Memory B cell (primary cell): ENCODE results near the gene GSE1.
A peak's percentile ranks its signal among the peaks of the same experiment; 100 is the strongest.

Experiments
- ATAC-seq: fragments of 150-1000 bp; cut with Tn5 transposase; 2 replicates; pipeline ENCODE4 v1.10.0; 2021; ENCODE audit warnings: low read depth, mild to moderate bottlenecking, moderate library complexity
- DNase-seq, 2 donors: peaks; one replicate each; pipeline ENCODE4 v3.0.0; 2022; ENCODE audit warnings: low spot score in 2 of 2
- H3K27ac Mint-ChIP-seq: one replicate; pipeline ENCODE4 v1.8.0; 2022; ENCODE audit warnings: mild to moderate bottlenecking, moderate library complexity, mixed read lengths
- H3K27me3 Mint-ChIP-seq: one replicate; pipeline ENCODE4 v1.8.0; 2022; ENCODE audit warnings: mixed read lengths
- H3K36me3 Mint-ChIP-seq: one replicate; pipeline ENCODE4 v1.8.0; 2022; ENCODE audit warnings: mild to moderate bottlenecking, mixed read lengths
- H3K4me1 Mint-ChIP-seq: one replicate; pipeline ENCODE4 v1.8.0; 2022; ENCODE audit warnings: mixed read lengths
- H3K4me3 Mint-ChIP-seq: one replicate; pipeline ENCODE4 v1.8.0; 2022; ENCODE audit warnings: mild to moderate bottlenecking, moderate library complexity, mixed read lengths
- H3K9me3 Mint-ChIP-seq: one replicate; pipeline ENCODE4 v1.8.0; 2022; ENCODE audit warnings: mixed read lengths

Gene GSE1

DNA sequence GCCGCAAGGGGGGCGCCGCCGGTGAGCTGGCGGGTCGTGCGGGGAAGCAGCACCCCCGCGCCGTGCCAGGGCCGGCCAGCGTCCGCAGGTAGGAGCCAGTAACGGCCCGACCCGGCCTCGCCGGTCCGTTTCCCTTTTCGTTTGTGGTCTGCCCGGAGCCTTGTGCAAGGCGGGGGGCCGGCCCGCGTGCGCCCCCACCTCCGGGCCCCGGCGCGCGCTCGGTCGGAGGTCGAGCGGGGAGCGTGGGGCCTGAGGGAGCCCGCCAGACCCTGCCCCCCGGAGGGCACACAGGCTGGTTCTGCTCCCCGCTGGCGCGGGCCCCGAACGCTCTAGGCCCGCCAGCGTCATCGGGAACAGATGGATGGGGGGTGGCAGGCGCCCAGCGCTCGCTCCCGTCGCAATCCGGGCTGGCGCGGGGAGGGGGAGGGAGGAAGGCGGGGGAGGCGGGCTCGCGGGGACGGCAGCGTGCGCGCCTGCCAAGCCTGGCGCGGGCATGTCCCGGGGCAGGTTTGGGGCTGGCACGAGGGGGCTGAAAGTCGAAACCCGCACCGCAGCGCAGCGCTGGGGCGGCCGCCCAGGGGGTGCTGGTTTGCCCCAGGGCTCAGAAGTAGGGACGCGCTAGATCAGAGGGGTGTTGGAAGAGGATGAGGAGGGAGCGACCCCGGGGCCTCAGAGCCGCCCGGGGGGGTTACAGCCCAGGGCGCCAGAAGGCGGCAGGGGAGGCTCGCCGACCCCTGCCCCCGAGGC is 1.5 kb upstream of the GSE1 start:
- DNase-seq (peak; percentile 46 to 63), ATAC-seq (peak; percentile 10)

DNA sequence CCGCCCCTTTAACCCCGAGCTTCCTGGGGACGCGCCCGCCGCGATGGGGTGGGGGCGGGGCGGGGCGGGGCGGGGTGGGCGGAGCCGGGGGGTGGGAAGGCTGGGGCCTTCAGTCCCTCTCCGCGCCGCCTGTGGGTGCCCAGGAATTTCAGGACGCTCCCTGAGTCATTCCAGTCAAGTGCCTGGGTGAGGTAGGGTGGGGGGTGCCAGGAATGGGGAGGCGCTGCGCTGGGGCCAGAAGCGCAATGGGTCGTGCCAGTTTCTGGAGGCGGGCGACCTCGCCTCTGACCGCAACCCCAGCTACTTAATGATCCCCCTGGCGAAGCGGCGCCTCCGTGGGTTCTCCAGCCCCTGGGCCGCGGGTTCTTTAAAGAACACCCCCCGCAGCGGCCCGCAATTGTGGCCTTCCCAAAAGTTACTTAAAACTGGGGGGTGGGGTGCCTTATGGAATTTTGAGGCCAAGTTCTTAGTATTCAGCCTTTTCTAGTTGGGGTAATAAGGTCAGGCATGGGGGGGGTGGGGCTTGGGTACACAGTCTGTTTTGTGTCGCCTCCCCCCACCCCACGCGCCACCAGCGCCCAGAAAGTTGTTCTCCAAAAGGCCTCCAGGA is 826 bp upstream of the GSE1 start:
- DNase-seq (peak in 1 of 2 donors; percentile 53), ATAC-seq (peak; percentile 8)
- no peaks in the 10 kb centered on the region for H3K27me3 Mint-ChIP-seq
- peak overlapping the region; percentile 87 for H3K4me3 Mint-ChIP-seq
- peaks cover 35% of the 10 kb centered on the region for H3K4me1 Mint-ChIP-seq
- no peaks in the 10 kb centered on the region for H3K9me3 Mint-ChIP-seq
- H3K27ac Mint-ChIP-seq = peak overlapping the region; percentile 31
- H3K36me3 Mint-ChIP-seq = no peaks in the 10 kb centered on the region

More for the DNA sequence above, 1.5 kb upstream of the GSE1 start:
- Mint-ChIP-seq H3K27me3 (no peaks in the 10 kb centered on the region), H3K4me3 (peak overlapping the region; percentile 82), H3K9me3 (no peaks in the 10 kb centered on the region), H3K36me3 (no peaks in the 10 kb centered on the region), H3K27ac (no peak overlapping the region), H3K4me1 (peaks cover 32% of the 10 kb centered on the region)

DNA sequence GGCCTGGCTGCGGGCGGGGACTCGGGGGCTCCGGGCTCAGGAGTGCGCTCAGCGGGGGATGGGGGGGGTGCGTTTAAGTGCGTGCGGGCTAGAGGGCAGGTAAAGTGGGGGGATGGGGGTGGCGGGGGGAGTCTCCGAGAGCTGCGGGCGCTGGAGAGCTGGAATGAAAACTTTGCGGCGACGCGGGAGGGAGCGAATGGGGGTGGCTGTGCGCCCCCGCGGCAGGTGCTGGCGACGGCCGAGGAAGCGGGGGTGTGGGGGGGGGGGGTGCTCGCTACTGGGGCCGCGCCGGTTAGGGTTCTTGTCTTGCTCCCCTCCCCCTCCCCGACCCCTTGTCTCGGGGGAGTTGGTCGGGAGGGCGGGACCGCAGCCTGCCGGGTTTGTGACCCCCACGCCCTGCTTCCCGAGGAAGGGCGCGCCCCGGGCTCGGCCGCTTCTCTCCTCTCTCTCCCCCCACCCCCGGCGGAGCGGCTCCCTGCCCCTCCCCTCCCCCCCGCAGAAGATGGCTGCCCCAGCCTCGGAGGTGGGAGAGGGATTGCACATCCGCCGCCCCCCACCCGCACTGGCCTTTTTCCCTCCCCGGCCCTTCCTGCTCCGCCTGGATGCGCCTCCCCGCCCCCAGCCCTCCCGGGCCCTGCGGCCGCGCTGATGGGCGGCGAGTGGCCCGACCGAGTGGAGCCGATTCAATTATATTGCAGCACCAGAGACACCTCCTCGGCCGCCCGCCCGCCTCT is 649 bp downstream of the GSE1 start:
- Mint-ChIP-seq H3K9me3 (no peaks in the 10 kb centered on the region), H3K4me3 (peak overlapping the region; percentile 87), H3K4me1 (peaks cover 30% of the 10 kb centered on the region), H3K27ac (no peak overlapping the region), H3K36me3 (no peaks in the 10 kb centered on the region), H3K27me3 (no peaks in the 10 kb centered on the region)
- peak in 1 of 2 donors; percentile 41 for DNase-seq
- ATAC-seq = no peak

DNA sequence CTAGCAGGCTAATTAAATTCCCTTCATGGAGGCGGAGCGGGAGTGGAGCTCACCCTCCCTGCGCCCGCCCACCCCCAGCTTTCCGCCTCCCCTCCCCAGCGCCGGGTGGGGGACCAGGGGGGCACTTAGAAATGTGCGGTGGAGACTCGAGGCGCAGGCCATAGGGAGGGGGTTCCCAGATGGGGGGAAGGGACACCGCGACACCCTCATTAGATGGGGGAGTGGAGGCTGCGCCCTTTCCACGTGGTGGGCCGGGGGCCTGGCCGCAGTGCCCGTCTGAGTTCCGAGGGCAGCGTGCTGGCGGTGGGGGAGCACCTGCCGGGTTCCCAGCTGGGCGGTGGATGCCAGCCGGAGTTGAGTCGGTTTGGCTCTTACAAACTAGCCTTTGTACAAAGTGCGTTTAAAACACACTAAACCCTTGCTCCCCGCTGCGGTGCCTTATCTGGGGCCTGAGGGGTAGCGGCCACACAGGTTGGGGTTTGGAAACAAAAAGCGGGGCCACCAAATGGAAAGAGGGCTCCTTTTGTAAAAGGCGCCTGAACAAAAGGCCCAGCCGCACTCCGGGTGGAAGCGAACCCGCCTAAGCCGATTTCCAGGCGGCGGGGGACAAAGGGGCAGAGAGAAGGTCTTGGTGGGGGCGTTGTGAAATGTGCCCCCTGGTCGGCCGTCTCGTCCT is 1.4 kb downstream of the GSE1 start:
- DNase-seq = peak in 1 of 2 donors; percentile 28
- no peaks in the 10 kb centered on the region for H3K36me3 Mint-ChIP-seq
- no peak for ATAC-seq
- H3K27ac Mint-ChIP-seq = no peak overlapping the region
- no peaks in the 10 kb centered on the region for H3K9me3 Mint-ChIP-seq
- H3K4me1 Mint-ChIP-seq = peaks cover 31% of the 10 kb centered on the region
- peak overlapping the region; percentile 63 for H3K4me3 Mint-ChIP-seq
- no peaks in the 10 kb centered on the region for H3K27me3 Mint-ChIP-seq

DNA sequence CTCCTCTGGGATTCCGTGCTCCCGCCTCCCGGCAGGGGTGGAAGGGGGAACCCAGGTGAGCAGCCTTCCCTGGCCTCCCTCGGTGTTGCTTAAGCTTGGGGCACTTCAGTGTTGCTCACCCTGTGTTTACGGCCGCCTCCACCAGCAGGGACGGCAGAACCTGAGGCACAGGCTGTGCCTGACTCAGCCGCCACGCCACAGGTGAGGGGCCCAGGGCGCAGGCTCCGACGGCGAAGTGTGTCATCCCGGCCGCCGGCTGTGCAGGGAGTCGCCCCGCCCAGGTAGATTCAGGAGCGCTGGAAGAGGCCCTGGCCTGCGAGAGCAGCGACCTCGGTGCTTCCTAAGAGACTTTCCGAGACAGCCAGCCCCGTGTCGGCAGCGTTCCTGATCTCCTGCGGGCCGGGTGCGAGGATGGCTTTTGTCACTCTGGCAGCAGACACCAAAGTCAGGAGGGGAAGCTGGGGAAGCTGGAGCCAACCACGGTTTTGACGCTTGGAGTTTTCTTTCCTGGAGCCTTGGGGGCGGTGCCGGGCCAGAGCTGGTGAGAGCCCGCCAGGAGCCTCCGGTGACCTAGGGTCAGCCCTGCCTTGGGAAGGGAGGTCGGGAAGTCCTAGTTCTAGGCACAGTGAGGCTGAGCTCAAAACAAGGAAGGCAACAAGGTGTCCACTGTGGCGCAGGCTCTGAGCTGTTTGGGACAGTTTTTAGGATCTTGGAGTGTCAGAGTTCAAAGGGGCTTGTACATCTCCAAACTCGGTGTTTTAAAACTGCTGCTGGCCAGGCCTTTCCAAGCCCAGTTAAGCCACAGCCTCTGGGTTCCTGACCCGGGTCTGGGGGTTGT is 2.1 kb downstream of the GSE1 start:
- H3K9me3 Mint-ChIP-seq = no peaks in the 10 kb centered on the region
- no peaks in the 10 kb centered on the region for H3K27me3 Mint-ChIP-seq
- H3K4me3 Mint-ChIP-seq = peak overlapping the region; percentile 63
- H3K4me1 Mint-ChIP-seq = peaks cover 30% of the 10 kb centered on the region
- ATAC-seq (no peak), DNase-seq (no peak)
- no peaks in the 10 kb centered on the region for H3K36me3 Mint-ChIP-seq
- H3K27ac Mint-ChIP-seq = no peak overlapping the region

DNA sequence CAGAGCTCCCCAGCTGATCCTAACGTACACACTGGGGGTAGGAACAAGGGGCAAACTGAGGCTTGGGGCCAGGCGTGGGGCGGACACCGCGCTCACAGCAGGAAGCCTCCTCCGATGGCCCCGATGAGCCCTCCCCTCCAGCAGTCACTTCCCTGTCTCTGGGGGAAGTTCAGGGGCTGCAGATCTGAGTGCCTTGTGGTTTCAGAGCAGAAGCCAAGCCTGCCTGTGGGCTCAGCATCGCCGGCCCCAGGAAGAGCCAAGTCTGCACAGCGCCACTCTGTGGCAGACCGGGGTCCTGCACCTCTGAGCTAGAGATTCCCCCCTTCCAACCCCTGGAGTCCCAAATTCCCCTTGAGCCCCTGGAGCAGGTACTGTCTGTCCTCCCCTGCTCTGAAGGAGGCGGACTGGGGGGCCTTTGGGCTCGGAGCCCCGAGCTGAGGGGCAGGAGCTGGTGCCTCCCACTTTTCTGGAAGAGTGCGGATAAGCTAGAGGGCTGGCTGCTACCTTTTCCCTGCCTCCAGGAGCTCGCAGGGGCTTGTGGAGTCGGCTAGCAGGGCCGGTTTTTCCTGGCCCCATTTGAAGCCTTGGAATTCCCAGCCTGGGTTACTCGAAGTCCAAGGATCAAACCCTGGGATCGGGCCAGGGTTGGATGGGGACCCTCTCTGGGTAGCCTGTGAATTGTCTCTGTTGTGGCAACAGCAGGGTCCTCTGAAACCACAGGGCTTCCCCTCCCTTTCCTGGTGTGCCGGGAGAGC is 2.9 kb downstream of the GSE1 start:
- Mint-ChIP-seq H3K27ac (no peak overlapping the region), H3K27me3 (no peaks in the 10 kb centered on the region), H3K36me3 (no peaks in the 10 kb centered on the region), H3K9me3 (no peaks in the 10 kb centered on the region), H3K4me3 (peak overlapping the region; percentile 69), H3K4me1 (peaks cover 30% of the 10 kb centered on the region)
- DNase-seq = peak; percentile 84 to 90
- ATAC-seq = peak; percentile 68

DNA sequence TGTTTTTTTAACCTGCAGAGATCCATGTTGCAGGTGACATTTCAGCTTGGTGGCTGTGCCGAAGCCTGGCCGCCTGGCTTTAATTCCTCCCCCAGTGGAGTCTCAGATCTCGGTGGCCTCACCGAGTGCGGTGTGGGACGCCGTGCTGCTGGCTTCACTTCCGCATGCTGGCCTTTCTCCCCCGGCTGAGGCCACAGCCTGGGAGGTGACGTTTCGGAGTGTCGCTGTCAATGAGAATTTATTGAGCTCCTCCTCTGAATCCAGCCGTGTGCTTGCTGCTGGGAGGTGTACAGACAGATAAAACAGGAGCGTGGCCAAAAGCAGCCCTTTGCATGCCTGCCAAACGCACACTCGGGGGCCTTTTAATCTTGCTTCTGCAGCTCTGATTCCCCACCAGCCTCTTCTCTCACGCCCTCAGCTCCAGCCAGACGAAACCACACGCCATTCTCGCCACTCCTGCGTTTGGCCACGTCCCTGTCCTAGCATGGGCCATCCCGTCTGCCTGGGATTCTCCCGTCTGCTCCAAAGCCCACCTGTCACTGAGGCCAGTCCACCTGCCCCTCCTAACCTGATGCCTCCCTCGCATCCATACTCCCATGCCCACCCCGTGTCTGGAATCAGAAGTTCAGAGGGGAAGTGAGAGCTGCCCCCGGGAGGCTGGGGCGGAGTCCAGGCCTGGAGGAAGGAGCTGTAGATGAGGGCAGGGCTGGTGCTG is 3.6 kb downstream of the GSE1 start:
- Mint-ChIP-seq H3K36me3 (peaks cover 2% of the 10 kb centered on the region), H3K9me3 (no peaks in the 10 kb centered on the region), H3K27me3 (no peaks in the 10 kb centered on the region), H3K27ac (peak overlapping the region; percentile 15), H3K4me1 (peaks cover 35% of the 10 kb centered on the region), H3K4me3 (peak overlapping the region; percentile 69)
- ATAC-seq = no peak
- DNase-seq = peak in 1 of 2 donors; percentile 24

DNA sequence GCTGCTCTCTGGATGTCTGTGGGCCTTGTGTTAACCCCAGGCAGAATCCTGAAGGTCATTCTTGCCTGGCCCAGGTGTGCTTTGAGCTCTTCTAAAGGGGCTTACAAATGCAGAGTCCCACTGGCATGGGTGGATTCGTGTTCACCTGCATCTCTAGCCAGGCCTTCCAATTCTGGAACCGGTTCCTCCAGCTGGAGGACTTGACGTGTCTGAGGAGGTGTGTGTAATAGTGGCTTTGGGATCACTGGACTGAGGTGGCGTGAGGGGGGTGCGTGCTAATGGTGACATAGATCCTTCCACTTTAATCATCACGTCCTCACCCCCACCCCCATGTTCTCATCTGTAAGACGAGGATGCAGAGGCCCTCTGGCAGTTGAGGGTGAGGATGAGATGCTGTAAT is 4.8 kb downstream of the GSE1 start:
- Mint-ChIP-seq H3K9me3 (no peaks in the 10 kb centered on the region), H3K4me1 (peaks cover 44% of the 10 kb centered on the region), H3K36me3 (peaks cover 2% of the 10 kb centered on the region), H3K27me3 (no peaks in the 10 kb centered on the region), H3K27ac (no peak overlapping the region), H3K4me3 (peak overlapping the region; percentile 32)
- DNase-seq (no peak), ATAC-seq (no peak)

DNA sequence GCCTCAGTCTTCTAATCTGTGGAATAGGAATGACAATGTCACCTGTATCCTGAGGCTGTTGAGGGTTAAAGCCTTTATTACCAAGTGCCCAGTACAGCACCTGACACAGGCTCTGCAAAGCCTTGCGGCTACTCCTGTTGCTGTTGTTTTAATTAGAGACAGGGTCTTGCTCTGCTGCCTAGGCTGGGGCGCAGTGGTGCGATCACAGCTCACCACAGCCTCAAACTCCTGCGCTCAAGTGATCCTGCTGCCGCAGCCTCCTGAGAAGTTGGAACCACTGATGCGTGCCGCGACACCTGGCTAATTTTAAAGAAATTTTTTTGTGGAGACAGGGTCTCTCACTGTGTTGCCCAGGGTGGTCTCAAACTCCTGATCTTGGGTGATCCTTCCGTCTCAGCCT is 5.4 kb downstream of the GSE1 start:
- no peak for DNase-seq
- no peak for ATAC-seq
- peaks cover 2% of the 10 kb centered on the region for H3K36me3 Mint-ChIP-seq
- no peaks in the 10 kb centered on the region for H3K27me3 Mint-ChIP-seq
- H3K4me1 Mint-ChIP-seq = peaks cover 46% of the 10 kb centered on the region
- H3K9me3 Mint-ChIP-seq = no peaks in the 10 kb centered on the region
- H3K4me3 Mint-ChIP-seq = no peak overlapping the region
- no peak overlapping the region for H3K27ac Mint-ChIP-seq

DNA sequence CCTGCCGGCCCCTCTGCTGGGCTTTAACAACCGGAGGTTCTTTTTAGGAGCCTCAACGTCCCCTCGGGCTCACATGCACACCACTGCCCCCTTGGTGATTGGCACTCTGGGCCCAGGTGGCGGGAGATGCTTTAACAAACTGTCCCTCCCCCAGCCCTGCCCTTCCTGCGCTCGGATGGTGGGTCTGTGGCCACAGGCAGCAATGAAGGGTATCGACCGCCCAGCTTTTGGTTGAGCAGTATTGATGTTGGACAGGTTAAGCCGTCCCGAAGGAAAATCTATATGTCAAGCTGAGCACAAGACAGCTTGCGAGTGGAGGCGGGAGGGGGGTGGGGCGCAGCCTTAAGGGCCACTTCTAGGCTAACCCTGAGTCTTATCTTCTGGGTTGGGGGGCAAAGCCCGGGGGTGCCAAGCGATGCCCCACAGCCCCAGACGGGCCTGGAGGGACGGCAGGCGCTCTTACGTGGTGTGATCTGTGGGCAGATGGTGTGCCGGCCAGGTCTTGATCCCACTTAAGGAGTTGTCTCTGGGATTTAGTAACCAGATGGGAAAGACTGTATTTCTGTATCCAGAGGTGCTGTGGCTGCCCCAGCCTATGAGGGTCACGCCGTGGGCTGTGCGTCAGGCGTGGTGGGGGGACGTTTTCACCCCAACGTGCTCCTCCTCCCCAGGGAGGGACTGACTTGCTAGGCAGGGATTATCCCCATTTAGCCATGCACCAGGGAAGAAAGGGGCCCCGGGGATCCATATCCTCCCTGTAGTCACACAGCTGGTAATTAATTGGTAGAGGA is 6.2 kb downstream of the GSE1 start:
- Mint-ChIP-seq H3K27me3 (no peaks in the 10 kb centered on the region), H3K9me3 (no peaks in the 10 kb centered on the region), H3K4me1 (peaks cover 45% of the 10 kb centered on the region), H3K4me3 (no peak overlapping the region), H3K36me3 (peaks cover 3% of the 10 kb centered on the region), H3K27ac (no peak overlapping the region)
- ATAC-seq = no peak
- no peak for DNase-seq

DNA sequence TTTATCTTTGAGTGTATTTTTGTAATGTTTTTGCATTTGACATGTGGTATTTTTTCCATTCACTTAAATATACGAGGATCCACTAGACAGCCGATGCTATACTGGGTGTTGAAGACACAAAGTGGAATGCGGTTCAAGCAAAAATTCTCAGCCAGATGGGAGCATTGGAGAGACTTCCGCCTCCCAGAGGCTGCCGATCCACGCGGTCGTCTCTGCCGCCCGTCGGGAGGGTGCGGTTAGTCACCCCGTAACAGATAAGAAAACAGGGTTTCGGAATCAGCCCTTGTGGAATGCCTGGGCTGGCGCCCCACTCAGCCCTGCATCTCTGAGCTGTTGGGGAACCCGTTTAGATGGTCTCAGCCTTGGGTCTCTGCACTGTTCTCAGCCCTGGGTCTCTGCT is 7.3 kb downstream of the GSE1 start:
- ATAC-seq (no peak), DNase-seq (no peak)
- Mint-ChIP-seq H3K4me1 (peaks cover 44% of the 10 kb centered on the region), H3K27ac (no peak overlapping the region), H3K9me3 (no peaks in the 10 kb centered on the region), H3K36me3 (peaks cover 3% of the 10 kb centered on the region), H3K4me3 (no peak overlapping the region), H3K27me3 (no peaks in the 10 kb centered on the region)
